BJ (cell line): ENCODE measurements around the gene TRIM50. TPM values are rescaled to one million over a fixed set of nuclear protein-coding genes. Genes with fewer than 3 reads are reported as not detected.
A peak's percentile ranks its signal among the peaks of the same experiment; 100 is the strongest.

ENCODE experiments used
- CTCF ChIA-PET: fragments of 350-600 bp; formaldehyde crosslinking; extraction: SDS; loops from one replicate; lab custom pipeline; 2021; ENCODE audit warnings: antibody characterized with exemption, inconsistent platforms; lab: Yijun Ruan, JAX
- POLR2A ChIA-PET: fragments of 300-600 bp; sonication (Branson Sonifier 250); formaldehyde crosslinking; extraction: SDS; loops from one replicate; lab custom pipeline; 2021; ENCODE audit warnings: antibody characterized with exemption; lab: Charles Lee
- DNase-seq: peaks from one replicate; pipeline ENCODE4 v3.0.0-alpha.2; 2011; ENCODE audit warnings: low read depth
- H3K27me3 ChIP-seq: 2 replicates; pipeline ENCODE4 v1.6.0; 2011; ENCODE audit warnings: low read length; ENCODE audit not compliant: control insufficient read depth, insufficient read depth
- H3K36me3 ChIP-seq: 2 replicates; pipeline ENCODE4 v1.5.1; 2011; ENCODE audit warnings: low read length; ENCODE audit not compliant: control insufficient read depth, insufficient read depth
- H3K4me3 ChIP-seq: 2 replicates; pipeline ENCODE4 v1.5.1; 2011; ENCODE audit warnings: low read depth, mild to moderate bottlenecking, control low read depth, low read length
- polyA plus RNA-seq: library from polyadenylated mRNA; depleted of rRNA; stranded (reverse); fragments of >200 nt; gene quantifications from 2 replicates; pipeline ENCODE4 v1.2.3, GENCODE V29; 2011
- TF ChIP-seq, protein P1 (sequence below): IDR thresholded peaks from 2 replicates; pipeline ENCODE4 v1.5.1; 2011; ENCODE audit warnings: low read depth, mild to moderate bottlenecking, control low read depth, inconsistent platforms, low read length, moderate library complexity; ENCODE audit not compliant: insufficient read depth

The TRIM50 gene
- polyA plus RNA-seq, 1 experiment: not detected

DNA sequence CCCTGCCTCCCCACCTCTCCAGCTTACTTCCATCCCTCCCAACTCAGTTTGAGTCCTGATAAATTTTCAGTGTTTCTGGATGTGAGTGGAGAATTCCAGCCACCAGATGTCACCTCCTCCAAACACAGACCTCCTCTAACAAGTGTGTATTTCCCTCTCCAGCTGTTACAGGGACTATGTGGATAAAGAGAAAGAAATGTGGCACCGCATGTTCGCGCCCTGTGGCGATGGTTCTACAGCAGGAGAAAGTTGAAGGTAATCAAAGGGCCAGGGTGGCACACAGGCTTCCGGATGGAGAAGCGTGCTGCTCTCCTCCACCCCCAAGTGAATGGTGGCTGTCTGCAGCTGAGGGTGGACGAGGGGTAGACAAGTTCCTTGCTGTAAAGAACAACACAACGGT is 14.8 kb upstream of the TRIM50 start:
- Histone ChIP-seq H3K27me3 (peaks cover 4% of the 10 kb centered on the region), H3K4me3 (no peak overlapping the region), H3K36me3 (no peaks in the 10 kb centered on the region)
- ChIA-PET POLR2A (no interaction called here), CTCF (interaction anchor here (0.7 to 6.9 kb wide), 16 partner anchors 8 to 110 kb away, joined by 3 to 58 read pairs (median 4); no protein-coding TSS in a partner anchor)
- TF ChIP-seq, protein P1, sequence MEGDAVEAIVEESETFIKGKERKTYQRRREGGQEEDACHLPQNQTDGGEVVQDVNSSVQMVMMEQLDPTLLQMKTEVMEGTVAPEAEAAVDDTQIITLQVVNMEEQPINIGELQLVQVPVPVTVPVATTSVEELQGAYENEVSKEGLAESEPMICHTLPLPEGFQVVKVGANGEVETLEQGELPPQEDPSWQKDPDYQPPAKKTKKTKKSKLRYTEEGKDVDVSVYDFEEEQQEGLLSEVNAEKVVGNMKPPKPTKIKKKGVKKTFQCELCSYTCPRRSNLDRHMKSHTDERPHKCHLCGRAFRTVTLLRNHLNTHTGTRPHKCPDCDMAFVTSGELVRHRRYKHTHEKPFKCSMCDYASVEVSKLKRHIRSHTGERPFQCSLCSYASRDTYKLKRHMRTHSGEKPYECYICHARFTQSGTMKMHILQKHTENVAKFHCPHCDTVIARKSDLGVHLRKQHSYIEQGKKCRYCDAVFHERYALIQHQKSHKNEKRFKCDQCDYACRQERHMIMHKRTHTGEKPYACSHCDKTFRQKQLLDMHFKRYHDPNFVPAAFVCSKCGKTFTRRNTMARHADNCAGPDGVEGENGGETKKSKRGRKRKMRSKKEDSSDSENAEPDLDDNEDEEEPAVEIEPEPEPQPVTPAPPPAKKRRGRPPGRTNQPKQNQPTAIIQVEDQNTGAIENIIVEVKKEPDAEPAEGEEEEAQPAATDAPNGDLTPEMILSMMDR: peak; percentile 79
- no peak for DNase-seq

DNA sequence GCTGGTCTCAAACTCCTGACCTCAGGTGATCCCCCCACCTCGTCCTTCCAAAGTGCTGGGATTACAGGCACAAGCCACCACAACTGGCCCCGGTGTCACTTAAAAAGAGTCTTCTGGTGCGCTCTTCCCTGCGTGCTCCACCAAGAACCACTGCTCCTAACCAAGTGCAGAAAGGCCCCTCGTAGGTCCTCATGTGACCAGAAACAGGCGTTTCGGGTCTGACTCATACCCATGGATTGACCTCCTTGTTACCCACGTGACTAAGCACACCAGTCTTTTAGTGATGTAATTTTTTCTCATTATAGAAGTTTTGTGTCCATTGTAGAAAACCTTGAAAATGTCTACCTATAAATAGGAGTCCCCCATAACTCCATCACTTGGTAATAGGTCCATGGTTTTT is 14.0 kb upstream of the TRIM50 start:
- CTCF ChIA-PET: interaction anchor here (0.7 to 6.9 kb wide), 9 partner anchors 8 to 111 kb away, joined by 3 to 58 read pairs (median 9); no protein-coding TSS in a partner anchor
- DNase-seq: no peak

DNA sequence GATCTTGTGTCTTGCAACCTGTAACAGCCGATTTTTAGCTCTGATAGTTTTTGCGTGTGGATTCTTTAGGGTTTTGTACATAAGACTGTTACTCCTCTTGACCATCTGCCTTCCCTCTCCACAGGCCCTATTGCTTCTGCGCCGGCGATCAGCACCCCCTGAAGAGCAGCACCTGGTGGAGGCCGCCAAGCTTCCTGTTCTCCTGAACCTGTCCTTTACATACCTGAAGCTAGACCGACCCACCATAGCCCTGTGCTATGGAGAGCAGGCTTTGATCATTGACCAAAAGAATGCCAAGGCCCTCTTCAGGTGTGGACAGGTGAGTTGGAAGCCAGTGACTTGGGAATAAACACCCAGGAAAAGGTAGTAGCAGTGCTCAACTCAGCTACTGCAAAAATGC is 12.6 kb upstream of the TRIM50 start:
- ChIA-PET POLR2A (no interaction called here), CTCF (interaction anchor here (6.9 kb wide), 1 partner anchor 112 kb away, joined by 58 read pairs; no protein-coding TSS in a partner anchor)
- H3K36me3 ChIP-seq: no peaks in the 10 kb centered on the region
- DNase-seq: no peak
- H3K27me3 ChIP-seq: peaks cover 5% of the 10 kb centered on the region
- H3K4me3 ChIP-seq: no peak overlapping the region
- TF ChIP-seq, protein P1: no peak

More for the DNA sequence above, 14.0 kb upstream of the TRIM50 start:
- Histone ChIP-seq H3K4me3 (no peak overlapping the region), H3K36me3 (no peaks in the 10 kb centered on the region), H3K27me3 (peaks cover 4% of the 10 kb centered on the region)
- TF ChIP-seq, protein P1: no peak
- POLR2A ChIA-PET: no interaction called here

DNA sequence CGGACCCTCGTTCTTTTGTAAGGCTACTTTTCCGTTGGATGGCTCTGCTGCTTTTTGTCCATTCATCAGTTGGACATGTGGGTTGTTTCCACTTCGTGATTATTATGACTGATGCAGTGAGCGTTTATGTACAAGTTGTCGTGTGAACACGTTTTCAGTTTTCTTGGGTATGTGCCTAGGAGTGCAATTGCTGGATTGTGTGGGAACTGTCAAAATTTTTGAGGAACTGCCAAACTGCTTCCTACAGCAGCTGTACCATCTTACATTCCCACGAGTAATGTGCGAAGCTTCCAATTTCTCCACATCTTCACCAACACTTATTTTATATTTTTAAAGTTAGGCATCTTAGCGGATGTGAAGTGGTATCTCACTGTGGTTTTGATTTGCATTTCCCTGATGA is 10.4 kb upstream of the TRIM50 start:
- Histone ChIP-seq H3K36me3 (no peaks in the 10 kb centered on the region), H3K27me3 (peaks cover 9% of the 10 kb centered on the region), H3K4me3 (no peak overlapping the region)
- ChIA-PET CTCF (interaction anchor here (0.6 kb wide), 1 partner anchor 113 kb away, joined by 3 read pairs; no protein-coding TSS in a partner anchor), POLR2A (no interaction called here)
- no peak for DNase-seq
- TF ChIP-seq, protein P1: no peak

DNA sequence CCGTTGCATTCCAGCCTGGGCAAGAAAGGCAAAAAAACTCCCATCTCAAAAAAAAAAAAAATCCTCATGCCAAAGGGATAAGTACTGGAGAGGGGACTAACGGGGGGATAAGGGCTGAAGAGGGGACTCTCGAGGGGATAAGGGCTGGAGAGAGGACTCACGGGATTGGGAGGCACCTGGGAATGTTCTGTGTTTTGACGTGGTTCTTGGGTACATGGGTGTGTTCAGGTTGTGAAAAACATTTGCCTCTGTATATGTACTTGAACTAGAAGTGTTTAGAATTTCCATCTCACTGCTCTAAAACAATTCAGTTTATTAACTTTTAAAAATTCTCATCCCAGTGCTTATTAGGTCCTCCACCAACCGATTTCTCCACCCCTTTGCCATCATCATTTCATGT is 4.6 kb upstream of the TRIM50 start:
- TF ChIP-seq, protein P1: no peak
- Histone ChIP-seq H3K27me3 (peaks cover 5% of the 10 kb centered on the region; the same call in 1 of the 2 replicates), H3K36me3 (no peaks in the 10 kb centered on the region), H3K4me3 (no peak overlapping the region)
- DNase-seq: no peak
- CTCF ChIA-PET: interaction anchor here (1.4 kb wide), 1 partner anchor 10 kb away, joined by 4 read pairs; no protein-coding TSS in a partner anchor
- POLR2A ChIA-PET: no interaction called here
